ENCODE results near the gene TEC.
"Not testable (repeated sequence)": the region's sequence is repeated elsewhere in the genome, so short reads cannot be mapped to it uniquely, and the experiment has no call there.

Gene TEC

GRCh38 chr4:48167538-48168263, 101.9 kb downstream of the TEC start:
- no peak for DNase-seq (ENCODE audit: low read depth, low spot score)

DNA sequence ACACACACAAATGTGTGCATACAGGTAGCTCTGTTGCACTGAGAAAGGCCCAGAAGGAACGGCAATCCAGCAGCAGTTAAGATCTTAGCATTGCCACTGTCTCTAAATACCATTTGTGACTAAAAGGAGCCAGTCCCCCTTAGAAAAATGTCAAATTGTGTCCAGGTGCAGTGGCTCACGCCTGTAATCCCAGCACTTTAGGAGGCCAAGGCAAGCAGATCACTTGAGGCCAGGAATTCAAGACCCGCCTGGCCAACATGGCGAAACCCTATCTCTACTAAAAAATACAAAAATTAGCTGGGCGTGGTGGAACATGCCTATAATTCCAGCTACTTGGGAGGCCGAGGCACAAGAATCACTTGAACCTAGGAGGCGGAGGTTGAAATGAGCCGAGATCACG, 105.1 kb downstream of the TEC start:
- not testable (repeated sequence) for DNase-seq (ENCODE audit: low read depth, low spot score)

DNA sequence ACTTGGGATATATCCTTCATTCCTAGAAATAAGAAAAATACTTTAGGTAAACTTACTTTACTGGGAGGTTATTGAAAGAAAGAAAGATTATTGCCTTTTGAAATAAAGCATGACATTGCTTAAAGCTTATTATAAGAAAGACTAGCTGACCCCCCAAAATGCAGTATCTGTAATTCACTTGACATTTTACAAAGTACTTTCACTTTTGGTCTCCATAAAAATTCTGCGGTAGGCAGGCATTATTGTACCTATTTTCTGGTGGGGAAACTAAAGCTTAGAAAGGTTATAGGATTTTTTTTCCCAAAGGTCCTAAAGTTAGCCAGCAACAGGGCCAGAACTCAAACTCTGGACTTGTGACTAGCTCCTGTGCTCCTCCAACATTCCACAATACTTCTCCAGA, 105.9 kb downstream of the TEC start:
- DNase-seq (ENCODE audit: low read depth, low spot score) = no peak

DNA sequence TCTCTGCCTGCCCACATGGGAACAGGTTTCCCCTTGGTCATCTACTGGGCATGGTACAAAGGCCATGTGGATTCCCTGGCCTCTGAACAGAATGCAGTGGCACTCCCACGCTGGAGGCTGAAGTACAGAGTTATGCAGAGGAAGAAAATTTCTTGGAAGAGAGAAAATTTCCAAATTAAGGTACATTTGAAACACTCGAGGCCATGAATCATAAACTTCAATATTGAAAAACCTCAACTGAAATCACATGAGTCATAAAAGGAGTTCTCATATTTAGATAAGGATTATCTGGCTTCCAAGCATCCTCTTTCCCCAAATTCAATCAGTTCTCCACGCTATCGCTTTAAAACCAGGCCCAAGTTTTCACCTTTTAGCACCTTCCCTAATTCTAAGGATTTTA, 107.5 kb downstream of the TEC start:
- DNase-seq (ENCODE audit: low read depth, low spot score) = no peak

- no peak for DNase-seq (ENCODE audit: low read depth, low spot score)
Measured at GRCh38 chr4:48157271-48157670, 112.4 kb downstream of the TEC start.

- DNase-seq (ENCODE audit: low read depth, low spot score) = no peak
Measured at GRCh38 chr4:48156423-48156822, 113.2 kb downstream of the TEC start.

GRCh38 chr4:48153791-48154550, 115.7 kb downstream of the TEC start:
- no peak for DNase-seq (ENCODE audit: low read depth, low spot score)

DNA sequence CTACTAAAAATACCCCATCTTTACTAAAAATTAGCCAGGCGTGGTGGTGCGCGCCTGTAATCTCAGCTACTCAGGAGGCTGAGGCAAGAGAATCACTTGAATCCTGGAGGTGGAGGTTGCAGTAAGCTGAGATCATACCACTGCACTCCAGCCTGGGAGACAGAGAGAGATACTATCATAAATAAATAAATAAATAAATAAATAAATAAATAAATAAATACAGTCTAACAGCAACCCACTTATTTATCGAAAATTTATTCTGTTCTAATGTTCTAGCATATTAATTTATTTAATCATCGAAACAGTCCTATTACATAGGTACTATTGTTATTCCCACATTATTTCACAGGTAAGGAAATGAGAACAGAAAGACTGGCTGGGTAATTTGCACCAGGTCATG, 117.4 kb downstream of the TEC start:
- no peak for DNase-seq (ENCODE audit: low read depth, low spot score)

DNA sequence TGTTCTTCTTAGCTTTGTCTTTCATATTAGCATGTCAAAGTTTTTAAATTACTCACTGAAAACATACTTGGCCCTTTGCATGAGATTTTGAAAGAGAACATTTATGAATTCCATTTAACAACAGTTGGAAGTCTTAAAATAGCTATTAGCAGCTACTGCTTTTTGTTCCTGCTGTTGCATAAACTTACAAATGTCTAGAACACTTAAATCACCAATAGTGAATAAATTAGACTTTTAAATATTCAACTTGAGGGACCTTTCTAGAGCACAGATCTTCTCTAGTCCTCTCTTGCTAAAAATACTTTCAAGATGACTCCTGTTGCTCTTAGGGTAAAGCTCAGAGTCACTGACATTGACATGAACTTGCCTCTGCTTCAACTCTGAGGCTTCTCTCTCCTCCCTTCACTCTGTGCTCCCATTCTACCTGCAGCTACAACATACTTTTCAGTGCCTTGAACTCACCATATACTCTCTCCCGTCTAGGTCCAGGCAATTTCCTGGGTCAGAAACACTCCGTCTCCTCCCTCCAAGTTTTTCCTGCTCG, 119.7 kb downstream of the TEC start:
- no peak for DNase-seq (ENCODE audit: low read depth, low spot score)

DNA sequence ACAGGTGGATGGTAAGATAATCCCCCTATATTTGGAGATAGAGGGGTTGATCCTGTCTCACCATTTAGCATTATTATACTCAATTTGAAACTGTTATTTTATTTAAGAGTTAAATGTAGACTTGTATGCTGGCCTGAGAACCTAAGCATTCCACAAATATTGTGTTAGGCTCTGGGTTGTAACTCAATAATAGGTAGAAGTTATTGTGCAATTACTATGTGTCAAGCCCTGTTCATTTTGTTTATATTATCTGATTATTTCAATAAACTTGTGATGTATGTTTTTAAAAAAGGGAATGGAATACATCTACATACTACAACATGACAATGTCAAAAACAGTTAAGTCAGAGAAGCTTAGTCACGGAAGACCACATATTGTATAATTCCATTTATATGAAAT, 122.0 kb downstream of the TEC start:
- DNase-seq (ENCODE audit: low read depth, low spot score) = no peak

- no peak for DNase-seq (ENCODE audit: low read depth, low spot score)
Measured at GRCh38 chr4:48141048-48141447, 128.6 kb downstream of the TEC start.

GRCh38 chr4:48139691-48140090, 129.9 kb downstream of the TEC start:
- no peak for DNase-seq (ENCODE audit: low read depth, low spot score)

DNA sequence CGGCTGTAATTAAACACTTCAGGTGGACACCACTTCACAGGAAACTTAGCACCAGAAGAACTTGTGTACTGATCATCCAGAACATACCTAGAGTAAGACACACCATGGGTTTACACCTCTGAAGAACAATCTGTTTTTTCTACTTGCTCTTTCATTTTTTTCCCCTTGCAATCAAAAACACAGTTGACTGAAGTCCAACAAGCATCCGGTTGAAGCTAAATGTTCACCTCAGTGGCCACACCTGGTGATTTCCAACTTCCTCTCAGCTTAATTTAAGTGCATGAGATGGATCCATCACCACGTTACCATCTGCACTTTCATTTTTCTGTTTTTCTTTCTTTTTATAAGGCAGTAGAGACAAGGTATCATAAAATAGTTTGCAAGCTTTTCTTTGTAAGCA, 130.7 kb downstream of the TEC start:
- no peak for DNase-seq (ENCODE audit: low read depth, low spot score)

- DNase-seq (ENCODE audit: low read depth, low spot score) = no peak
Measured at GRCh38 chr4:48138511-48138910, 131.1 kb downstream of the TEC start.

DNA sequence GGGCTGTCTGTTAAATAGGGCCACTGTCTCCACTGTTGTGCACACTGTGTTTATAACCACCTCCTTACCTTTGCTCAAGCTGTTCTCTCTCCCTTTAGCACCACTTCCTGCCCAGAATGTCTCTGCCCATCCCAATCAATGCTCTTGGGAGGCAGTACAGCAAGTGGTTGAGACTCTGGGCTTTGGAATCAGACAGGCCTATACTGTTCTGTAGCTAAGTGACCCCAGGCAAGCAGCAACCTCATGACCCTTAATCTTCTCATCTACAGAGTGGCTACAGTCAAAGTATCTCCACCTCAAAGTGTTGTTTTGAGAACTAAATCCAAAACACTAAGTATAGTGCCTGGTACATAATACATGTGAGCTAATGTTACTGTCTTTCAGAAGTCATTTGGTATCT, 131.8 kb downstream of the TEC start:
- no peak for DNase-seq (ENCODE audit: low read depth, low spot score)

DNA sequence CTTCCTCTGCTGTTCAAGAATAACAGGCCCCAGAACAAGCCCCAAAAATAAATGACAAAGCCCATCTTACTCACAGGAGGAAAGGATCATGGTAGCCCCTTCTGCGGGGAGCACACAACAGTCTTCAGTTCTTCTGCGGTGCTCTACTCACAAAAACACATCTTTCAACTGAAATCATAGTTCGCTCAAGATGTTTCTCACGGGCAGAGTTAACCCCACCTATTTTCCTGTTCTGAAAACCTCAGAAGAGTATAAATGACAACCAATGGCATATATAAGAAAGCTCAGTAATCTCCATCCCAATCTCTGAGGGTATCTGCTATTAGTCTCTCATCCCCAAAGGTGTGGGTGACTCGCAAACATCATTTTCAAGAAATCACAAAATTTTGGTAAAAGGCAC, 135.6 kb downstream of the TEC start, which contains the start of gene TXK:
Gene TXK (minus strand): TSS at position 170 of the 400 bp plus-strand sequence. CDS start 80 bp downstream, at position 90.
- no peak for DNase-seq (ENCODE audit: low read depth, low spot score)

DNA sequence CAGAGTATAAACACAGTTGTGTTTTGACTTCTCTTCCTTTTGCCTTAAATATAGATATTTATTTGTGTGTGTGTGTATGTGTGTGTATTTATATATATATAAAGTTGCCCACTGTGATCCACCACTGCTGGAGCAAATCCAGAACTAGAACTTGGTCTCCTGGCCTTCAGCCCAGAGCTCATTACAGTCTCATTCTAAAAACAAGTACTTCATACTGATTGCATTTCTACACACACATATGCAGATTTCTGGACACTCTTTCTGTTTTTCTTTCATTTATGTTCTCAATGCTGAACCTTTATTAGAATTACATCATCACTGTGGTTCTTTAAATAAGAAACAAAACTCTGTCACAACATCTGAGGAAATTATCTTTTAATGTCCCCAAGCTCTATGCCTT, 136.0 kb downstream of the TEC start:
- DNase-seq (ENCODE audit: low read depth, low spot score) = no peak

- DNase-seq (ENCODE audit: low read depth, low spot score) = no peak
Measured at GRCh38 chr4:48131736-48132135, 137.9 kb downstream of the TEC start.

- no peak for DNase-seq (ENCODE audit: low read depth, low spot score)
Measured at GRCh38 chr4:48130100-48130499, 139.5 kb downstream of the TEC start.

DNA sequence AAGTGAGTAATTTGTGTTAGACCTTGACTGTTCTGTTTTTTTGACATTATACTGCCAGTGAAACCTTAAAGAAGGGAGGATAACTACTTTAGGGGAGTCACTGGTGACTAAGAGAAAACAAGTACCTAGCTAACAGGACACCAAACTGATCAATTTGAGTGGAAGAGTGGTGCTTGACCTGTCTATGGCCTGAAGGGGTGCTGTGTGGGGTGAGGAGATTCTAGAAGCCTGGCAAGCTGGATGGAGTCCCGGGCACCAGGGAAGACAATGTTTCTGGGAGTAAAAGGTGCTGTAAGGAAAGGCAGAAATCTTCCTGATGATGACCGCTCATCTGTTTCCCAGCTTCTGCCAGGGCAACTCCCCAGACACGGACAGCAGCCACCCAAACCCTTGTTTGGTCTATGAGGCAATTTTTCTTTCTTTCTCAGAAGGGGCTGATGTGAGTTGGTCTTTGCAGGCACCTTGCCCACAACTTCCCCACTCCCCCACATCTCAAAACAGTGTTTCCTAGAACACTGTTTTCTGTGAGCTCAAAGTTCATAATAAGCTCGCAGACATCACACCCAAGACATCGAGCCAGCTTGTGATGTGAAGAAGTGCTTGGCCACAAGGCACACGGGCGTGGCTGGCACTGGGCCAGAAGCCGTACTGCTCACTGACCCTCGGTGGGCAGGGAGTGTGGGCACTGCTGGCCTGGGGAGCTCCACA, 140.2 kb downstream of the TEC start:
- DNase-seq (ENCODE audit: low read depth, low spot score) = no peak

GRCh38 chr4:48127682-48128404, 141.8 kb downstream of the TEC start:
- DNase-seq (ENCODE audit: low read depth, low spot score) = peak; percentile 95

- DNase-seq (ENCODE audit: low read depth, low spot score) = no peak
Measured at GRCh38 chr4:48127231-48127630, 142.4 kb downstream of the TEC start.
